K562 (cell line): ENCODE measurements around the gene CFAP92. TPM values are rescaled to one million over a fixed set of nuclear protein-coding genes. Genes with fewer than 3 reads are reported as not detected.
A peak's percentile ranks its signal among the peaks of the same experiment; 100 is the strongest.

Source experiments
- ATAC-seq: fragments of 200-7000 bp; cut with Tn5 transposase; 3 replicates; pipeline ENCODE4 v1.9.1; 2020; ENCODE audit warnings: moderate library complexity
- BruUV-seq: library from RNA; stranded (reverse); fragments of 400-500 nt; replicated peaks from 2 replicates; lab custom pipeline; 2021; lab: Mats Ljungman, UMichigan
- CTCF ChIA-PET: fragments of 300-600 bp; formaldehyde crosslinking; extraction: SDS; loops from one replicate; lab custom pipeline; 2021; ENCODE audit warnings: low intra/inter-chr PET ratio; lab: Yijun Ruan, JAX
- POLR2A ChIA-PET: fragments of 300-600, 350-650 bp; sonication (Branson Sonifier 250); formaldehyde crosslinking; extraction: SDS; loops from one replicate; lab custom pipeline; 2021; ENCODE audit warnings: antibody characterized with exemption, inconsistent platforms; lab: Yijun Ruan, JAX
- DNase-seq, 4 experiments: peaks; one replicate each; pipeline versions ENCODE4 v3.0.0 to v3.0.0-alpha.2; 2011 to 2018; ENCODE audit warnings: low spot score in 3 of 4, mixed read lengths in 3 of 4; ENCODE audit errors: extremely low read depth in 1 of 4
- FAIRE-seq: peaks from 2 replicates; lab custom pipeline; 2011; peaks lifted over from hg19 to GRCh38; lab: Jason Lieb, UNC
- H2AFZ ChIP-seq: 2 replicates; pipeline ENCODE4 v1.6.0; 2011; ENCODE audit warnings: low read depth, low read length, control low read depth, inconsistent platforms
- H3K27ac ChIP-seq: fragments of 200-600 bp; 3 replicates; pipeline ENCODE4 v1.8.0; 2011; ENCODE audit warnings: low read depth, mild to moderate bottlenecking, control low read depth, inconsistent platforms, low read length, moderate library complexity, mixed read lengths; ENCODE audit errors: extremely low read depth
- H3K27me3 ChIP-seq, 2 experiments: fragments of 300-600 bp in 1 of 2; 2 replicates in 1 of 2; 3 replicates in 1 of 2; pipeline versions ENCODE4 v1.6.0 to v1.8.0; 2011; ENCODE audit warnings: inconsistent platforms in 2 of 2, low read length in 2 of 2, mild to moderate bottlenecking in 1 of 2, mixed read lengths in 1 of 2, moderate library complexity in 1 of 2; ENCODE audit not compliant: control insufficient read depth in 2 of 2, insufficient read depth in 2 of 2
- H3K36me3 ChIP-seq: fragments of 300-600 bp; 3 replicates; pipeline ENCODE4 v1.8.0; 2011; ENCODE audit warnings: mild to moderate bottlenecking, low read length, inconsistent platforms; ENCODE audit not compliant: control insufficient read depth, insufficient read depth
- H3K4me1 ChIP-seq, 2 experiments: fragments of 200-600 bp in 1 of 2; replicated peaks in 1 of 2; 2 replicates in 1 of 2; 3 replicates in 1 of 2; pipeline versions ENCODE4 v1.5.1 to v1.8.0; 2011; ENCODE audit warnings: inconsistent platforms in 2 of 2, low read length in 2 of 2, mild to moderate bottlenecking in 1 of 2, mixed read lengths in 1 of 2, moderate library complexity in 1 of 2; ENCODE audit not compliant: control insufficient read depth in 2 of 2, insufficient read depth in 2 of 2
- H3K4me2 ChIP-seq: 2 replicates; pipeline ENCODE4 v1.6.1; 2011; ENCODE audit warnings: low read length, control low read depth, inconsistent platforms, mixed read lengths; ENCODE audit not compliant: insufficient read depth
- H3K4me3 ChIP-seq: fragments of 200-600 bp; sonication (generic), shearing (Covaris generic); 2 replicates; pipeline ENCODE4 v1.5.1; 2016; ENCODE audit warnings: control low read depth, inconsistent platforms
- H3K79me2 ChIP-seq: fragments of 200-600 bp; 3 replicates; pipeline ENCODE4 v1.8.0; 2011; ENCODE audit warnings: low read length, inconsistent platforms; ENCODE audit not compliant: control insufficient read depth, insufficient read depth
- H3K9ac ChIP-seq, 2 experiments: 2 replicates each; pipeline versions ENCODE4 v1.6.0 to v1.6.1; 2011; ENCODE audit warnings: low read depth in 2 of 2, low read length in 2 of 2, control low read depth in 1 of 2, inconsistent platforms in 1 of 2, mild to moderate bottlenecking in 1 of 2, mixed read lengths in 1 of 2; ENCODE audit not compliant: insufficient read depth in 1 of 2
- H3K9me1 ChIP-seq: one replicate; pipeline ENCODE4 v1.6.0; 2011; ENCODE audit warnings: inconsistent platforms, mild to moderate bottlenecking, low read length, moderate library complexity; ENCODE audit not compliant: control insufficient read depth, insufficient read depth
- H3K9me3 ChIP-seq: replicated peaks from 2 replicates; pipeline ENCODE4 v1.5.1; 2011; ENCODE audit warnings: low read depth, low read length, inconsistent platforms; ENCODE audit not compliant: control insufficient read depth, insufficient read depth
- H4K20me1 ChIP-seq: replicated peaks from 2 replicates; pipeline ENCODE4 v1.6.1; 2011; ENCODE audit warnings: low read length, inconsistent platforms, mixed read lengths; ENCODE audit not compliant: control insufficient read depth, insufficient read depth
- CTCF ChIP-seq, 3 experiments: IDR thresholded peaks in 2 of 3; conservative IDR thresholded peaks in 1 of 3; 2 replicates each; pipeline ENCODE4 v1.5.1; 2011 to 2012; ENCODE audit warnings: low read length in 3 of 3, mild to moderate bottlenecking in 3 of 3, control low read depth in 2 of 3, improper control_type of control experiment in 1 of 3, inconsistent platforms in 1 of 3, low read depth in 1 of 3, mixed read lengths in 1 of 3, moderate library complexity in 1 of 3; ENCODE audit not compliant: insufficient read depth in 2 of 3
- RAD21 ChIP-seq, 2 experiments: fragments of 250-450 bp in 1 of 2; fragments of 450-650 bp in 1 of 2; sonication (Bioruptor Pico) in 1 of 2; formaldehyde crosslinking in 1 of 2; IDR thresholded peaks in 1 of 2; conservative IDR thresholded peaks in 1 of 2; 2 replicates each; pipeline versions ENCODE4 v1.4.0 to v1.8.0; 2020 to 2022; ENCODE audit warnings: mild to moderate bottlenecking in 2 of 2, moderate library complexity in 1 of 2
- REST ChIP-seq, 2 experiments: fragments of 450-650 bp; formaldehyde crosslinking in 1 of 2; IDR thresholded peaks; 2 replicates each; pipeline versions ENCODE4 v1.4.0 to v1.6.1; 2014 to 2020; ENCODE audit warnings: mild to moderate bottlenecking in 2 of 2, borderline replicate concordance in 1 of 2, low read depth in 1 of 2
- SP1 ChIP-seq: sonication (generic); formaldehyde crosslinking; IDR thresholded peaks from 2 replicates; pipeline ENCODE4 v1.8.1; 2022; ENCODE audit warnings: mild to moderate bottlenecking, missing genetic modification reagents
- SRF ChIP-seq, 2 experiments: fragments of 250-450, 450-650 bp in 1 of 2; sonication (Bioruptor Pico) in 1 of 2; sonication (generic) in 1 of 2; formaldehyde crosslinking; IDR thresholded peaks; 2 replicates each; pipeline versions ENCODE4 v1.5.0 to v1.5.1; 2020 to 2022; ENCODE audit warnings: mild to moderate bottlenecking in 1 of 2, missing genetic modification reagents in 1 of 2
- WGBS: fragments of 100-300 bp; shearing (Covaris generic); methylation state at CpG from one replicate; pipeline ENCODE4 v1.1.6; 2016; ENCODE audit warnings: low coverage, mixed read lengths; ENCODE audit not compliant: insufficient coverage; ENCODE audit errors: missing lambda C conversion rate; 5-methylcytosine and 5-hydroxymethylcytosine counted together
- in situ Hi-C: fragments of 300-500 bp; cut with MboI; formaldehyde crosslinking; loops from 4 replicates; pipeline ENCODE4 v1.15.0; 2018; ENCODE audit warnings: inconsistent platforms, mixed read lengths
- intact Hi-C: fragments of 100-400 bp; cut with micrococcal nuclease; formaldehyde crosslinking; loops from 2 replicates; pipeline ENCODE4 v1.14.2; 2022
- polyA plus RNA-seq, 8 experiments: library from polyadenylated mRNA; depleted of rRNA in 4 of 8; stranded (reverse) in 5 of 8; unstranded in 3 of 8; fragments of >200 nt; fragmentation: Nextera tagmentation in 2 of 8; fragmentation: Illumina TruSeq in 1 of 8; extraction: Ambion mirVana in 2 of 8; extraction: Trizol in 1 of 8; gene quantifications; 2 replicates each; pipeline versions ENCODE4 v1.2.1 to v1.2.3, GENCODE V29; 2011 to 2014; ENCODE audit warnings: inconsistent platforms in 1 of 8, missing spikeins in 1 of 8
- total RNA-seq, 7 experiments: library from RNA; depleted of rRNA in 6 of 7; stranded (reverse); fragments of >200 nt in 6 of 7; fragmentation: Illumina TruSeq in 2 of 7; extraction: Trizol in 2 of 7; gene quantifications; 2 replicates each; pipeline versions ENCODE4 v1.2.1 to v1.2.3, GENCODE V29; 2011 to 2021; ENCODE audit warnings: low replicate concordance in 1 of 7
- TF ChIP-seq, protein P1 (sequence below): fragments of 450-650 bp; IDR thresholded peaks from 2 replicates; pipeline ENCODE4 v1.6.1; 2016

Gene CFAP92
- total and polyA plus RNA-seq, 9 of the 15 experiments (the other 6 are each of a cell fraction or from before 2014, with no cell fraction given): 0.06 to 0.62 (median 0.36) TPM

GRCh38 chr3:129023909-129024308 lies 30.0 kb upstream of the CFAP92 start:
- Histone ChIP-seq H3K9me3 (no peaks in the 10 kb centered on the region), H2AFZ (no peak overlapping the region), H3K9me1 (no peaks in the 10 kb centered on the region), H3K79me2 (no peaks in the 10 kb centered on the region), H3K36me3 (no peaks in the 10 kb centered on the region), H3K27me3 (no peaks in the 10 kb centered on the region), H3K4me1 (peaks cover 10 to 28% of the 10 kb centered on the region in 2 experiments; a peak in 4 of 5 replicates), H3K4me3 (no peak overlapping the region), H3K27ac (no peak overlapping the region), H3K9ac (no peak overlapping the region), H3K4me2 (no peak overlapping the region), H4K20me1 (no peaks in the 10 kb centered on the region)
- BruUV-seq: no TSS peak
- ATAC-seq: no peak
- 21% methylated on average over 2 of the region's 2 CpGs for WGBS
- TF ChIP-seq, protein P1, sequence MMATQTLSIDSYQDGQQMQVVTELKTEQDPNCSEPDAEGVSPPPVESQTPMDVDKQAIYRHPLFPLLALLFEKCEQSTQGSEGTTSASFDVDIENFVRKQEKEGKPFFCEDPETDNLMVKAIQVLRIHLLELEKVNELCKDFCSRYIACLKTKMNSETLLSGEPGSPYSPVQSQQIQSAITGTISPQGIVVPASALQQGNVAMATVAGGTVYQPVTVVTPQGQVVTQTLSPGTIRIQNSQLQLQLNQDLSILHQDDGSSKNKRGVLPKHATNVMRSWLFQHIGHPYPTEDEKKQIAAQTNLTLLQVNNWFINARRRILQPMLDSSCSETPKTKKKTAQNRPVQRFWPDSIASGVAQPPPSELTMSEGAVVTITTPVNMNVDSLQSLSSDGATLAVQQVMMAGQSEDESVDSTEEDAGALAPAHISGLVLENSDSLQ: no peak
- TF ChIP-seq RAD21 (CRISPR knock-in tag; conservative IDR thresholded peaks at IDR 0.05 in 1 of 2, IDR thresholded peaks at IDR 0.05 in 1 of 2) (peak in 1 of 2 experiments; percentile 27; a peak in 2 of 4 replicates), SP1 (no peak), CTCF (IDR thresholded peaks at IDR 0.05 in 2 of 3, conservative IDR thresholded peaks at IDR 0.05 in 1 of 3; ENCODE audit: insufficient read depth in 2 of 3, low read depth in 1 of 3, low read length in 3 of 3) (peak in 2 of 3 experiments; percentile 28 to 33; a peak in 2 of 6 replicates), REST (IDR thresholded peaks at IDR 0.05; ENCODE audit: borderline replicate concordance) (0 out of 2 replicates have a peak, but pooled peaks have one; percentile 6), REST (CRISPR knock-in tag; IDR thresholded peaks at IDR 0.05; ENCODE audit: low read depth) (no peak), SRF (CRISPR knock-in tag; IDR thresholded peaks at IDR 0.05) (no peak)
- in situ Hi-C loops: no loop called here
- POLR2A ChIA-PET: interaction anchor here (0.6 to 0.8 kb wide), 2 partner anchors 10 to 344 kb away, joined by 3 read pairs; no protein-coding TSS in a partner anchor
- CTCF ChIA-PET: no interaction called here
- no peak for FAIRE-seq
- intact Hi-C loops: loop anchor here (10.0 kb wide), 1 partner anchor 61 kb away; no protein-coding TSS in a partner anchor
- DNase-seq: peak in 2 of 4 experiments; percentile 22 to 28
